Measurements from ENCODE around the gene CPLANE2.
"Not testable (repeated sequence)": the region's sequence is repeated elsewhere in the genome, so short reads cannot be mapped to it uniquely, and the experiment has no call there.

The CPLANE2 gene

GRCh38 chr1:16230744-16231143 is 6.2 kb downstream of the CPLANE2 start:
- no peak for DNase-seq (ENCODE audit: low read depth, low spot score)

DNA sequence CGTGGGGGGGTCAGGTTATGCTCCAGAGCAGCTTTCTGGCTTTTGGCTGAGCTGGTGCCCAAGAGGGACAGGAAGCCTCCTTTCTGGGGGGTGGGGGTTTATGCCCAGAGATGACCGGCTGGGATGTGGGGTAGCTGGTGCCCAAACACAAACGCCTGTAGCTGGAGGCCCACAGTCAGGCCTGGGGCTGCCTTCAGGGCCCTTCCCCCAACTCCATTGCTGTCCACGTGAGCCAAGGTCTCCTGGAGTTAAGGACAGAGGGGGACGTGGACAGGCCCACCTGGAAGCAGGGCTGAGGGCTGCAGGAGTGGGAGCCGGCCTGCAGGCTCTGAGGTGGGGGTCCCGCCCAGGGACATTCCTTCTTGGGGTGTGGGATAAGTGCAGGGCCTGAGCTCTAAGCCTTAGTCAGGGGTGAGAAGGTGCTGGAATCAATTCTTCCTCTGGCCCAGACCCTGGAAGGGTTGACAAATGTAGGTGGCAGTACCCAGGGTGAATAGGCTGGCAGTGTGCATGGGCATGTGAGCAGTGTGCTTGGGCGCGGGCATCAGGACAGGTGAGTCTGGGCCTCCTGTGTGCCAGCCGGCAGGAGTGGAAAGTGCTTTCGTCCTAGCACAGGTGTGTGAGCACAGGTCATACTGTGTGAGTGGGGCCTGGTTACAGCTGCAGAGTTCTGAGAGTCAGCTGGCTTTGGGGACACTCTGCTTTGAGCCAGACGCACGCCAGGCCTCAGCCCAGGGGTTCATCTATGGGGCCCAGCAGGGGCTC is 6.8 kb downstream of the CPLANE2 start:
- DNase-seq (ENCODE audit: low read depth, low spot score) = no peak

DNA sequence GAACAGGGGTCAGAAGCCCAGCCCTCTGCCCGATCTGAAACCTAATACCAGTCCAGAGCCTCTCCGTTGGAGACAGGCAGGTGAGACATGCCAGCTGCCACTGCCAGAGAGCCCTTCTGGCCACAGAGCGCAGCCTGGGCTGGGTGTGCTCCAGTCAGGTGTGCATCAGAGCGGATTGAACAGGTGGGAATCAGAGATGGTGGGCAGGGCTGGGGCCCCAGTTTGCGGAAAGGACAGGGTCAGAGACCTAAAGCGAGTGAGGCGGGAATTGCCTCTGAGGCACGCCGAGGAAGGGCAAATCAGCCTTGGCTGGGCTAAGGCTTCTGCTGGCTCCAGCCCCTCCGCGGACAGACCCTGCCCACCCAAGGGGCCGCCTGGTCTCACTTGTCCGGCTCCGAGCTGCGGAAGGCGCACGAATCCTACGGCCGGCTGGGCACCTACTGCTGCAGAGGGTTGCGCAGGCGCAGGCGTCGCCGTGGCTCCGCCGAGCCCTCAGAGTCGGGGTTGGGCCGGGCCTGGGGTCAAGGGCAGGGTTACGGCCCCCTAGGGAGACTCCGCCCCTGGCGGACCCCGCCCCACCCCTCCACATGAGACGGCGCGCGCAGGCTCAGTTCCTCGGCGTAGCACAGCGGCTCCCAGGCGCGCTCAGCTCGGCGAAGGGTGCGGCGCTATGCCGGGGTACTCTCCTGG is 10.3 kb downstream of the CPLANE2 start:
- no peak for DNase-seq (ENCODE audit: low read depth, low spot score)

DNA sequence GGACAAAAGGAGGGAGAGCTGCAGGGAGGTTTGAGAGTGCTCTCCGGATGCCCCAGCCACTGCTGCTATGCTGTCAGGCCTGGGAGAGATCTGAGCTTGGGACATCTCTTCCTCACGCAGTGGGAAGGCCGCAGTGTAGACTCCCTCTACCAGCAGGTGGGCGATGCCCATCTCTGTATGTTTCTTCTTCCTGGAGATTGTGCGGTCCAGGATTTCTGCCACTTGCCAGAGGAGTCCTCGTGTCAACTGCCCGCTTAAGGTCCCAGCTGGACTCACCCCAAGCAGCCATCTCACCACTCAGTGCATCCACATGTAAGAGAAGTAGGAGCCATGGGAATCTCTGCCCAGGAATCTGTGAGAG is 10.9 kb downstream of the CPLANE2 start:
- DNase-seq (ENCODE audit: low read depth, low spot score) = no peak

DNA sequence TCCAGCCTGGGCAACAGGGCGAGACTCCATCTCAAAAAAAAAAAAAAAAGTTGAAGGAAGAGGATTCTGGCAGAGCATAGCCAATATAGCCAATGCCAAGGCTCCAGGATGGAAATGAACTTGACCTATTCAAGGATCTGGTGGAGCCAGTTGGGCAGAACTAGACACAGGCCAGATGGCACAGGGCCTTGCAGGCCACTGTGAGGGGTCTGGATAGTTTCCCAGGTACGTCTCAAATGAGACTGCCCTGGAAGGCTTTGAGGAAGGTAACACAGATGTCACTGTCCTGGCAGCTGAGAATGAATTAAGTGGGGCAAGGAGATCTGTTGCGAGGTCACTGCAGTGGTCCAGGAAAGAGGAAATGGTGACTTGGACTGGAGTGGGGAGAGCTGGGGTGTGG is 12.5 kb downstream of the CPLANE2 start:
- DNase-seq (ENCODE audit: low read depth, low spot score) = no peak

GRCh38 chr1:16222716-16223115 is 14.3 kb downstream of the CPLANE2 start:
- DNase-seq (ENCODE audit: low read depth, low spot score) = not testable (repeated sequence)

GRCh38 chr1:16221499-16221898 is 15.5 kb downstream of the CPLANE2 start:
- DNase-seq (ENCODE audit: low read depth, low spot score) = no peak

GRCh38 chr1:16219968-16220500 is 16.9 kb downstream of the CPLANE2 start:
- no peak for DNase-seq (ENCODE audit: low read depth, low spot score)

DNA sequence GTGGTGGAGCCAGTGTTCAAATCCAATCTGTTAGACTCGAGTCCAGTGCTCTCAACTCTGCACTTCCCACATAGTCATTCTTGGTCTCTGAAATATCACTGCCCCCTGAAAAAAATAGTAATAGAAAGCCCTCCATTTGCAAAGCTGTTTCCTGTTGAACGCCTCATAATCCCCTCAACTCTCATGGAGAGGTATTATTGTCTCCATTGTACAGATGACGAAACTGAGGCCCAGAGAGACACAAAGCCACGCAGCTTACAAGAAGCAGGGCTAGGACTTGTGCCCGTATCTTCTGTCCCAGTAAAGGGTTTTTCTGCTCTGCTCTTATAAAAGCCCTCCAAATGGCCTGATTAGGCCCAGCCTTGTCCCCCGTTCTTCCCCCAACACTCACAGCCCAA is 18.3 kb downstream of the CPLANE2 start:
- DNase-seq (ENCODE audit: low read depth, low spot score) = no peak

DNA sequence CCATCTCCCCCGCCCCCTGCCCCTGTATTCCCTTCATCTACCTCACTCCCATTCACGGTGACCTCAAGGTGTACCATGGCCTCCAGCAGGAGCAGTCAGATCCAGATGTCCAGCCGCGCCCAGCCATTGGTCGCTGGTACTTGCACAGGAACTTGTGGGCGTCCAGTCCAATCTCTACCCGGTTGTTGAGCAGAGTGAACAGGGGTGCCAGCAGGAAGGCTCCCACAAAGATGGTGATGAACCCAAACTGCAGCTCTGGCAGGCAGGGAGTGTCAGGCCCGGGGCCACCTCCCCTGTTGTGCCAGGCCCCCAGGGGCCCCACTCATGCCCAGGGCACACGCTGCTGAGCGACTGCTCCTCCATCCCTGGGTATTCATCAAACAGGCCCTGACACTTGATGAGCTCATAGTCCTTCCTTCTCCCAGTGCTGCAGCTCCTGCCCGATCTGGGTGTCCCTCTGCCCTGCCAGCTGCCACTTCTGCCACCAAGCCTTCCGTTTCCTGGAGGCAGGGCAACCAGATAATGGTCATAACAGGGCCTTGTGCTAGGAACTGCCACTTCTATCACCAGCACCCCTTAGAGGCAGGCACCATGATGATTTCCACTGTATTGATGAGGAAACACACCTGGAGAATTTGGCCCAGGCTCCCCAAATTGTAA is 18.8 kb downstream of the CPLANE2 start:
- no peak for DNase-seq (ENCODE audit: low read depth, low spot score)

DNA sequence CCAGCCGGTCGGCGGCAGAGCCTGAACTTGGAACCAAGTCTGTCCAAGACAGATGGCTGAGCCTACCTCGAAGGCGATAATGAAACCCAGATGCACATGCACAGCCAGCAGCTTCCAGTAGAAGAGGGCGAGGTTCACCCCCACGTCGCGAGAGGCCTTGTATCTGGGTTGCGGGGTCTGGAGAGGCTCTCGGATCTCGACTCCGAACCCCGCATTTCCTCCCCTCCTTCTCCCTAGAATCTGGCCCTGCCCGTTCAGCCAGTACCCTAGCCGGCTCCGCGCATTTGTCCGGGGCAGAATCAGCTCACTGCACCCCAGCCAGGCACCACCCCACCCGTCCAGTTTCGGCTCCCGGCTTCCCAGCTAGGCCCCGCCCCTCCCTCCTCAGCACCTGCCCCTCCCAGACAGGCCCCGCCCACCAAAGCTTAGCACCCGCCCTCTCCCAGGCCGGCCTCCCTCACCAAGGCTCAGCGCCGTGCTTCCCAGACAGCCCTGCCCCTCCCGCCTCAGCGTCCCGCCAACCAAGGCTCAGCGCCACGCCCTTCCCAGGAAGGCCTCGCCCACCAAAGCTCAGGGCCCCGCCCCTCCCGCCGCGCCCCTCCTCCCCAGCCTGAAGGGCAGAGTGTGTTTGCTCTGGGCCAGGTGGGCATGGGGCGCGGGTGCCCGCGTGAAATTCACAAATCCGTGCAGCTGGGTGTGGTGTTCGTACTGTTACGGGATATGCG is 19.8 kb downstream of the CPLANE2 start:
- peak; percentile 86 for DNase-seq (ENCODE audit: low read depth, low spot score)

DNA sequence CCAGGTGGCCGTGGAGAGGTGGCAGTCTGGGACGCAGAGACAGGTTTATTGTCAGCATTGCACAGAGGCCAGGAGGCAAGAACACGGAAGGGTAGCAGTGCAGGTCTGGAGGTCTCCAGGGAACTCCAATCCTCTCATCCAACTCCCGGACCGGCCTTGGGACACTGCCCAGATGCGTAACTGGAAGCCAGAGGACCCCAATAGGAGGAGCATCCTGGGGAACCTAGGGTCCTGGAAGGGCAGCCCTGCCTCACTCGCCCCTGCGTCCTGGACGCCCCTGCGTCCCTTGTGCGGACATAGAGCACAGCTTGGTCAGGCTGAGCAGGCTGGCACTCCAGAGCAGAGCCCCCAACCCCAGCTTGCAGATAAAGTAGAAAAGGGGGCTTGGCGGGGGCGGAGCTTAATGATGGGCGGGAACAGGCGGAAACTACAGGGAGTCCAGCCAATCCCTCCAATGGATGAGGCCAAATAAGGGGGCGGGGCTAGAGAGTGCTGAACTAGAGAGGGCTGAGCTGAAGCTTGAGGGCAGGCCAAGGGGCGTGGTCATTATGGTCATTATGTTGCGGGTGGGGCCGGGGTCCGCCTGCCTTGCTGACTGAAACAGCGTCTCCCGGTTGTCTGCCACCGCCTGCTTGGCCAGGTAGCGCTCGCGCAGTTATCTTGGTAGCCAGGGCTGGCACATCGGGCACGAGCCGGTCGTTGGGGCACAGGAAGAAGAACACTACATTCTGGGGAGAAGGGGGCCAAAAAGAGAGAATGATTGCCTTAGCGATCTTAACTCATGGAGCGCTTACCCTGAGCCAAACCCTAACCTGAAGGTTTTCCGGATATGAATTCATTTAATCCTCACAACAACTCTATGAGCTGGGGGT is 20.9 kb downstream of the CPLANE2 start:
- no peak for DNase-seq (ENCODE audit: low read depth, low spot score)

DNA sequence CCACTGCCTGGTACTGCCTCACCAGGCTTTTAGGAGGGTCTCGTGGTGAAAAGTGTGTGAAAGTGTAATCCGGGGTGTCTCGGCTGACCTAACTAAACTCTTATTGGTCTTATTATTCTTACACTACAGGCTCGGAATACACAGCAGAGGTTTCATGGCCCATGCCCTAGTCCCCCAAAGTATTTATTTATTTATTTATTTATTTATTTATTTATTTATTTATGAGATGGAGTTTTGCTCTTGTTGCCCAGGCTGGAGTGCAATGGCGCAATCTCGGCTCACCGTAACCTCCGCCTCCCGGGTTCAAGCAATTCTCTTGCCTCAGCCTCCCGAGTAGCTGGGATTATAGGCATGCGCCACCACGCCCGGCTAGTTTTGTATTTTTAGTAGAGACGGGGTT is 21.7 kb downstream of the CPLANE2 start:
- DNase-seq (ENCODE audit: low read depth, low spot score) = not testable (repeated sequence)

GRCh38 chr1:16213544-16213943 is 23.4 kb downstream of the CPLANE2 start:
- DNase-seq (ENCODE audit: low read depth, low spot score) = not testable (repeated sequence)

GRCh38 chr1:16213013-16213412 is 24.0 kb downstream of the CPLANE2 start:
- no peak for DNase-seq (ENCODE audit: low read depth, low spot score)

DNA sequence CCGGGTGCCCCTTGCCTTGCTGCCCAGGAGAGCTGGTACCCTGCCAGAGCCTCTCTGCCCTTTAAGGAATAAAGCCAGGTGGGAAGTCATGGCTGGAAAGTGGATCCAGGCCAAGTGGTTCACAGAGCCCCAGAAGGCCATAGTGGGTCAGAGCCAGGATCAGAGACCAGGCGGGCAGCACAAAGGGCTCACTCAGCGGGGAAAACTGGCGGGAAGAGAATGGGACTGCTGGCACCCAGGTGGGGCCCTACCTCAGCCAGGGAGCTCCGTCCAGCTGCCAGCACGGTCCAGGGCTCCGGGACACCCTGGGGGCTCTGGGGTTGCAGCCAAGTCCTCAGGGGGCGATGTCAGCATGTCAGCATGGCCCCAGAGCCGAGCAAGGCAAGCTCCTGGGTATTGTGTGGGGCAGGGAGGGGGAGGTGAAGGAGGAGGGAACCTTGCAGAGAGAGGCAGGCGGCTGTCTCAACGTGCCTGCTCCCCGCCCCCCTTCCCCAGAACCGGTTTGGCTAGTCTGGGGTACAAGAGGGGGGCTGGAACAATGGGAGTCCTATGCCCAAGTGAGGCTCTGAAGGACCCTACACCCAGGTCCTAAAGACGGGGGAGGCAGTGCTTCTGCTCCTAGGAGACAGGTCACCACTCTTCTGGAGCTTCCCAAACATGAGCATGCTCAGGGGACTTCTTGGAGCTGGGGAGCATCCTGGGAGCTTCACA is 24.6 kb downstream of the CPLANE2 start, which contains the start of gene ARHGEF19:
Gene ARHGEF19 (minus strand): TSS at position 402 of the 711 bp plus-strand sequence. CDS start 3,598 bp downstream, outside the sequence.
- DNase-seq (ENCODE audit: low read depth, low spot score) = no peak

DNA sequence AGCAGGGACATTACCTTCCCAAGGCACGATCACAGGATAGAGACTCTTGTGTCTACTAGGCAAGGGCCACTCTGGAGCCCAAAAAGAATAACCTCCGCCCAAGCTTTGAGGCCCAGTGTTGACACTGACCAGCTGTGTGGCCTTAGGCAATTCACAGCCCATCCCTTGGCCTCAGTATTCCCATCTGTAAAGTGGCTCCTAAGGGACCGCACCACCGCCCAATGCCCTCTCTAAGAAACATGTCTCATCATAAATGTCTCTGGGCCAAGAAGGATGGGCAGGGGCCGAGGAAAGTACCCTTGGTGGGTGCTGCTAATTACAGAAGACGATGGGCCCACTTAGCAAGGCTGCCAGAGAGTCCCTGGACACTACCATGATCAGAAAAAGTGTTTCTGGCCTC is 25.2 kb downstream of the CPLANE2 start:
- no peak for DNase-seq (ENCODE audit: low read depth, low spot score)

GRCh38 chr1:16210581-16210980 is 26.4 kb downstream of the CPLANE2 start:
- no peak for DNase-seq (ENCODE audit: low read depth, low spot score)

- no peak for DNase-seq (ENCODE audit: low read depth, low spot score)
Measured at GRCh38 chr1:16209847-16210407, 27.1 kb downstream of the CPLANE2 start.

Data from activated naive CD8-positive, alpha-beta T cell treated with anti-CD3 and anti-CD28 coated beads, Interleukin-2, amount 50 U/mL, for 16 hours (primary cell).